Esophagus squamous epithelium (tissue), 4 donors: ENCODE results near the gene ZNF385D.

Source experiments
- CTCF ChIP-seq, 6 experiments: fragments of 450-650 bp in 4 of 6; fragments of 200-600 bp in 2 of 6; sonication (generic) in 2 of 6; IDR thresholded peaks; one replicate each; pipeline ENCODE4 v1.5.1; 2016 to 2019; ENCODE audit warnings: antibody characterized with exemption in 6 of 6, mild to moderate bottlenecking in 4 of 6, moderate library complexity in 4 of 6
- POLR2A ChIP-seq, 4 donors: fragments of 450-650 bp; IDR thresholded peaks; one replicate each; pipeline ENCODE4 v1.6.1; 2017; ENCODE audit warnings: antibody characterized with exemption in 4 of 4, mild to moderate bottlenecking in 4 of 4, moderate library complexity in 3 of 4

GRCh38 chr3:21508246-21508645, 242.8 kb downstream of the ZNF385D start:
- TF ChIP-seq POLR2A (IDR thresholded peaks at IDR 0.05) (no peak), CTCF (IDR thresholded peaks at IDR 0.05) (no peak)
